GM18861 (cell line): Measurements from ENCODE around the gene FMNL1.

Experiments used
- ATAC-seq: cut with Tn5 transposase; IDR thresholded peaks from one replicate; pipeline ENCODE4 v1.9.1; 2021; ENCODE audit not compliant: unreplicated experiment

Gene FMNL1

GRCh38 chr17:45222289-45222995 lies 757 bp downstream of the FMNL1 start:
- ATAC-seq, result no peak

DNA sequence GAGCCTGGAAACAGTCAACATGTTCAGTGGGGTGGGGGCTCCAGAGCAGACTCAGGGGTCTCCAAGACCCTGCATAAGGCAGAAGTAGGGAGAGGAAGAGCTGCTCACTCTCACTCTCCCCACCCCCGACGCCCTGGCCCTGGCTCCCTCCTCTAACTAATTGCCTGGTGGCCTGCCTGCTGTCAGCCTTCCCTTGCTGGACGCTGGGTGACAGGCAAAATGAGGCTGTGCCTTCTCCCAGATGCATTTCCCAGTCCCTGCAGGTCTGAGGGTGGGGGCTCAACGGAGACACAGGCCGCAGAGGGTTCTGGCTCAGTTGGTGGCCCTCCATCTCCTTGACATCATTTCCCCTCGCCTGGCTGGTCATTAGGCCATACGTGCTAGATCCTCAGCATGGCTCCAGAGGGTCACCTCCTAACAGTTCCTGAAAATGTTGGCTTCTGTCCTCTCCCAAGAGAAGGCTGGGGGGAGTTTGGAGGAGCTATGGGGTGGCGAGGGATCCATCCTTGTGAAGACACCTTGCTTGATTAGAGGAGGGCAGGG lies 1.4 kb downstream of the FMNL1 start:
- no peak for ATAC-seq

- ATAC-seq, result no peak
Measured at GRCh38 chr17:45223539-45224528, 2.1 kb downstream of the FMNL1 start.

DNA sequence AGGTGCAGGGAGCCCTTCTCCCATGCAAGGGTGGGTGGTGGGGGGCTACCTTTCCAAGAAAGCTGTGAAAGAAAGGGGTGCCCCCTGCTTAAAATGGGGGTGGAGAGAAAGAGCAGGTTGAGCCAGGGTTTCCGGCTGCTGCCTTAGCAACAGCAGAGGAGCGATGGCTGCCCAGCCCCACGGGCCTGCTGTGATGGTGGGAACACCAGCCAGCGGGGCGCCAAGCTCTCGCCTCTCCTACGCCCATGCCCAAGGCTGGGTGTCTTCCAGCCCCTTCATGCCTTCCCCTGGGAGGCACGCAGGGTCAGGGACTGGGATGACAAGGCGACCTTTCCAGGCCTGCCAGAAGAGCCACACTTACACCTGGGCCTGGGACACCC lies 3.0 kb downstream of the FMNL1 start:
- ATAC-seq, result no peak

GRCh38 chr17:45225051-45225700 lies 3.5 kb downstream of the FMNL1 start:
- ATAC-seq, result no peak

DNA sequence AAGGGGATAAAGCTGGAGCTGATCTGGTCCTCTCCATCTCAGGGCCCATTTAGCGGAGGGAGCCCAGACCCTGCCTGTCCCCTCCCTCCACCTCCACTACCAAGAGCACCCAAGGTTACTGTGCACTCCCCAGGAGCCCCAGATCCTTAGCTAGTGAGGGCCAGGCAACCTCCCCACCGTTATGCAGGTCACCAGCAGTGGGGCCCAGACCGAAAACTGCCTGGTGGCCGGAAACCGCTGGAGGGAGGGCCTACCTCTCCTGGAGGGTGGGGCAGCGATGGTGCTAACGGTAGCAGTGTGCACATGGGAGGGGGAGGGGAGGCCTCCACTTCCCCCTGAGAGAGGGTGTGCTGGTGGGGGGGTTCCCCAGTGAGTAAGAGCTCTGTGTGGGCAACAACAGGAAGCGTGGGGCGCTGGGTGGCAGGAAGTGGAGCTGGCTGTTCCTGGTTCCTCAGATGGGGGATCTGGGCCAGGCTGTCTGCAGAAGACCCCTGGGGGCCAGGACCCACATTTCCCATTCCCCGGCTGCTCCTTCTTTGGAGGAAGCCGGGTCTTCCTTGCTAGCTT lies 4.4 kb downstream of the FMNL1 start:
- ATAC-seq, result peak; percentile 30

GRCh38 chr17:45226576-45226975 lies 4.9 kb downstream of the FMNL1 start:
- ATAC-seq, result no peak

GRCh38 chr17:45227101-45227925 lies 5.6 kb downstream of the FMNL1 start:
- no peak for ATAC-seq

GRCh38 chr17:45227926-45228762 lies 6.5 kb downstream of the FMNL1 start:
- ATAC-seq, result no peak

- no peak for ATAC-seq
Measured at GRCh38 chr17:45228763-45229539, 7.3 kb downstream of the FMNL1 start.

- ATAC-seq, result no peak
Measured at GRCh38 chr17:45229681-45230409, 8.2 kb downstream of the FMNL1 start.

- ATAC-seq, result no peak
Measured at GRCh38 chr17:45230410-45230786, 8.7 kb downstream of the FMNL1 start.

GRCh38 chr17:45230787-45231480 lies 9.2 kb downstream of the FMNL1 start:
- ATAC-seq, result no peak

DNA sequence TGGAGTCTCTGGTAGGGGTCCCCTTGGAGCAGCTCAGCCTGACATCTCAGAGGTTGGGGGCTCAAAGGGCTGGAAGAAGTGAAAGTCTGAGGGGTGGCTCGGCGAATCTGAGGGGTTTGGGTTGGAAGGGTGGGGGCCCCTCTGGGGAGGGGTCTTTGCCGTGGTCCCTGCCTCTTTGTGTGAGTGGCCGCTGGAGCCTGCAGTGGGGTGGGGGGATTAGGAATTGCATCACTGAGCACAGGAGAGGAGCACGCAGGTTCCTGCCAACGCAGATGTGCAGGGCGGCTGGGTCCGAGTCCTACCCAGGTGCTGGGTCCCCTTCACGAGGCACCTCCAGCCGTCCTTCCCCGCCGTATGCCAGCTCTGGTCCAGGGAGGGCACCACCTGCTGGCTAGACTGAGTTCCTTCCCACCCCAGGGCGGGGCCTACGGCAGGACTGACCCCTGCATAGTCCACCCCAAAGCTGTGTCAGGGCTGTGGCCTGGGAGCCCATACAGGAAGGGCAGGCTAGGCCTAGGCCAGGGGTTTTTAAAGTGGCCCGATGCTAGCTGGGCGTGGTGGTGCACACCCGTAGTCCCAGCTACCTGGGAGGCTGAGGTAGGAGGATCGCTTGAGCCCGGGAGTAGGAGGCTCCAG lies 9.9 kb downstream of the FMNL1 start:
- no peak for ATAC-seq

DNA sequence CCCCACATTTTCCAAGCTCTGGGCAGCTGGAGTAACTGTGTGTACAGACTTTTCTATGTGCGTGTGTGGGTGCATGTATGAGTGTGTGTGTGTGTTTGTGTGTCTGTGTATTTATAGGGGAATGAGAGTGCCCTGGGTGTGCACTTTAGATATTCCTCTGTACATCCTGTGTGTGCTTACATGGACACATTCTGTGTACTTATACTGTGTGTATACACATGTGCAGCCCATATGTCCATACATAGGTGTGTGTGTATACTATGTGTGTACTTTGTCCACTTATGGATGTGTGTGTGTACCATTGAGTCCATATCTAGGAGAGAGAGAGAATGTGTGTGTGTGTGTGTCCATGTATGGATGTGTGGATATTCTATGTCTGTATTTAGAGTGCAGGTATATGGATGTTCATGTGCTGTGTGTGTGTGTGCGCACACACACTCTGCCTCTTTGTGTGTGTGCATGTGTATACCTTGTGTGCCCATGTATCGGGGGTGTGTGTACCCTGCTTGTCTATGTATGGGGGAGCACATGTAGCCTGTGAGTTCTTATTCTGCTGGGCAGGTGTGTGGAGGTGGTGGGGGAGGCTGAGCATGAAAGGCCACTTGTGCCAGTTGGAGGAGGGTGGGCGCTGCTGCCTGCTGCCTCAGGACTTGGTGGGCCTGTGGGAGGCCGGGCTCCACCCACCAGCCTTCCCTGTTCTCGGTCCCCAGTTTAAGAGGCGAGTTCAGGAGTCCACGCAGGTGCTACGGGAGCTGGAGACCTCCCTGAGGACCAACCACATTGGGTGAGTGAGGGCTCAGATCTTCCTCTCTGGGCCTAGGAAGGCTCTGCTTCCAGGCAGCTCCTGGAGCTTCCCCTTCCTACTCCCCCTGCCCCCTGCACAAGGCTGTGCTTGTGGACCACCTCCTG lies 11.1 kb downstream of the FMNL1 start:
- ATAC-seq, result no peak

DNA sequence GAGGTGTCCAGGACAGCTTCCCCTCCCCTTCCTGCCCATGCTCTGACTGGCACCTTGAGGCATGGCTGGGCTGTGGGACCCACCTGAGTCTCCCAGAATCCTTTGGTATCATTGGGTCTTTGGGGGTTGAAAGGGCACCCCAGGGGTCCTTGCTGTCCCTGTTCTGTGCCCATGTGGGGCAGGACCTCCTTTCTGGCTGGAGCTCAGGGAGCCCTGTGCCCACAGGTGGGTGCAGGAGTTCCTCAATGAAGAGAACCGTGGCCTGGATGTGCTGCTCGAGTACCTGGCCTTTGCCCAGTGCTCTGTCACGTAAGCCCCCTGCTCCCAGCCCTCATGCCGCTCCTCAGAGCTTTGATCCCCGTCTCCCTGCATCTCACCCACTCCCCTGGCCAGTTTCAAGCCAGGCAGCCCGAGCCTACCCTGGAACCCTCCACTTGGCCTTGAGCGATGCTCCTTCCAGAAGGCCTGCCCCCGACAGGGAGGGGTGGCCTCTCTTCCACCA lies 11.8 kb downstream of the FMNL1 start:
- ATAC-seq, result no peak
